ENCODE measurements around the gene ILF2. TPM values are rescaled to one million over a fixed set of nuclear protein-coding genes. Genes with fewer than 3 reads are reported as not detected.

The ILF2 gene
- polyA plus RNA-seq, 1 of the 3 experiments (the other 2 are of a cell fraction) = 189 TPM

DNA sequence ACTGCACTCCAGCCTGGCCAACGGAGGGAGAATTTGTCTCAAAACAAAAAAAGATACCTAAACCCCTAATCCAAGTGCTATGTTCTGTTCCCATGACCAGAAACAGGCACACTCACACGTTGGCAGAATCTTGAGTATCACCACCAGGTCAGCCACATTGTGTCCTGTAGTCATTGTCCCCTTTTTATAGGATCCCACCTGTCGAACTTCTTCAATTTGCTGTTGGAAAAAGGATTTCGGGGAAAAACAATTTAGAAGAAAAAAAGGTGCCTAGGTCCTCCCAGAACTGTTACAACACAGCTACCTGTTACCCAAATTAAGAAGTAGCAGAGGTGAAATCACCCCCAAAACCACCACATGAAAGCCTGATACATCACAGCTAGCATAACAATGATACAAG, 3.4 kb downstream of the ILF2 start:
- no peak for TF ChIP-seq RCOR1 (IDR thresholded peaks at IDR 0.05; ENCODE audit: low read length)
- TF ChIP-seq, protein P1, sequence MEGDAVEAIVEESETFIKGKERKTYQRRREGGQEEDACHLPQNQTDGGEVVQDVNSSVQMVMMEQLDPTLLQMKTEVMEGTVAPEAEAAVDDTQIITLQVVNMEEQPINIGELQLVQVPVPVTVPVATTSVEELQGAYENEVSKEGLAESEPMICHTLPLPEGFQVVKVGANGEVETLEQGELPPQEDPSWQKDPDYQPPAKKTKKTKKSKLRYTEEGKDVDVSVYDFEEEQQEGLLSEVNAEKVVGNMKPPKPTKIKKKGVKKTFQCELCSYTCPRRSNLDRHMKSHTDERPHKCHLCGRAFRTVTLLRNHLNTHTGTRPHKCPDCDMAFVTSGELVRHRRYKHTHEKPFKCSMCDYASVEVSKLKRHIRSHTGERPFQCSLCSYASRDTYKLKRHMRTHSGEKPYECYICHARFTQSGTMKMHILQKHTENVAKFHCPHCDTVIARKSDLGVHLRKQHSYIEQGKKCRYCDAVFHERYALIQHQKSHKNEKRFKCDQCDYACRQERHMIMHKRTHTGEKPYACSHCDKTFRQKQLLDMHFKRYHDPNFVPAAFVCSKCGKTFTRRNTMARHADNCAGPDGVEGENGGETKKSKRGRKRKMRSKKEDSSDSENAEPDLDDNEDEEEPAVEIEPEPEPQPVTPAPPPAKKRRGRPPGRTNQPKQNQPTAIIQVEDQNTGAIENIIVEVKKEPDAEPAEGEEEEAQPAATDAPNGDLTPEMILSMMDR (IDR thresholded peaks at IDR 0.05) = no peak
- no peak for TF ChIP-seq RAD21 (IDR thresholded peaks at IDR 0.05; ENCODE audit: low read length)
- TF ChIP-seq, protein P2, sequence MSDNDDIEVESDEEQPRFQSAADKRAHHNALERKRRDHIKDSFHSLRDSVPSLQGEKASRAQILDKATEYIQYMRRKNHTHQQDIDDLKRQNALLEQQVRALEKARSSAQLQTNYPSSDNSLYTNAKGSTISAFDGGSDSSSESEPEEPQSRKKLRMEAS (IDR thresholded peaks at IDR 0.05; ENCODE audit: low read depth) = no peak
- TF ChIP-seq RFX5 (IDR thresholded peaks at IDR 0.05; ENCODE audit: low read length) = no peak
- TF ChIP-seq NRF1 (IDR thresholded peaks at IDR 0.05; ENCODE audit: low read depth, low read length) = no peak
- TF ChIP-seq, protein P3, sequence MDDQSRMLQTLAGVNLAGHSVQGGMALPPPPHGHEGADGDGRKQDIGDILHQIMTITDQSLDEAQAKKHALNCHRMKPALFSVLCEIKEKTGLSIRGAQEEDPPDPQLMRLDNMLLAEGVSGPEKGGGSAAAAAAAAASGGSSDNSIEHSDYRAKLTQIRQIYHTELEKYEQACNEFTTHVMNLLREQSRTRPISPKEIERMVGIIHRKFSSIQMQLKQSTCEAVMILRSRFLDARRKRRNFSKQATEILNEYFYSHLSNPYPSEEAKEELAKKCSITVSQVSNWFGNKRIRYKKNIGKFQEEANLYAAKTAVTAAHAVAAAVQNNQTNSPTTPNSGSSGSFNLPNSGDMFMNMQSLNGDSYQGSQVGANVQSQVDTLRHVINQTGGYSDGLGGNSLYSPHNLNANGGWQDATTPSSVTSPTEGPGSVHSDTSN (IDR thresholded peaks at IDR 0.05) = no peak
- no peak for TF ChIP-seq EZH2phosphoT487 (IDR thresholded peaks at IDR 0.05; ENCODE audit: borderline replicate concordance, low read depth)
- TF ChIP-seq POLR2AphosphoS5 (IDR thresholded peaks at IDR 0.05; ENCODE audit: low read depth, low read length) = no peak
- CTCF ChIA-PET = interaction anchor here (1.0 to 3.0 kb wide), 3 partner anchors 9 to 95 kb away, joined by 3 to 21 read pairs (median 6); partner anchors contain the start of genes NPR1 and SNAPIN
- H3K27ac ChIP-seq (ENCODE audit: low read depth in 2 of 2, low read length in 1 of 2) = no peak overlapping the region
- POLR2A ChIA-PET = no interaction called here
- H2AFZ ChIP-seq (ENCODE audit: low read depth) = no peak overlapping the region
- H3K9ac ChIP-seq = no peak overlapping the region
- H3F3A ChIP-seq (replicated peaks; ENCODE audit: insufficient read depth) = peaks cover 56% of the 10 kb centered on the region
- H3K9me2 ChIP-seq = no peaks in the 10 kb centered on the region
- peaks cover 56 to 71% of the 10 kb centered on the region in 2 experiments for H3K36me3 ChIP-seq (replicated peaks in 1 of 2; ENCODE audit: control insufficient read depth in 1 of 2, insufficient read depth in 2 of 2, low read length in 1 of 2)
- H3K4me1 ChIP-seq (ENCODE audit: control insufficient read depth in 1 of 2, insufficient read depth in 2 of 2, low read depth in 1 of 2, low read length in 1 of 2) = peaks cover 7% of the 10 kb centered on the region in 2 experiments; a peak in 2 of 4 replicates
- H3K4me2 ChIP-seq = no peak overlapping the region
- no peak for DNase-seq
- H3K9me3 ChIP-seq = no peaks in the 10 kb centered on the region
- WGBS (ENCODE audit: low lambda C conversion rate) = 90% methylated on average over 4 of the region's 4 CpGs
- peaks cover 47% of the 10 kb centered on the region for H3K79me2 ChIP-seq (ENCODE audit: insufficient read depth)
- no peaks in the 10 kb centered on the region for H3K27me3 ChIP-seq (ENCODE audit: insufficient read depth)
- no peaks in the 10 kb centered on the region for H4K20me1 ChIP-seq (ENCODE audit: insufficient read depth)
- H3K4me3 ChIP-seq (ENCODE audit: low read depth in 2 of 2, low read length in 1 of 2) = no peak overlapping the region

DNA sequence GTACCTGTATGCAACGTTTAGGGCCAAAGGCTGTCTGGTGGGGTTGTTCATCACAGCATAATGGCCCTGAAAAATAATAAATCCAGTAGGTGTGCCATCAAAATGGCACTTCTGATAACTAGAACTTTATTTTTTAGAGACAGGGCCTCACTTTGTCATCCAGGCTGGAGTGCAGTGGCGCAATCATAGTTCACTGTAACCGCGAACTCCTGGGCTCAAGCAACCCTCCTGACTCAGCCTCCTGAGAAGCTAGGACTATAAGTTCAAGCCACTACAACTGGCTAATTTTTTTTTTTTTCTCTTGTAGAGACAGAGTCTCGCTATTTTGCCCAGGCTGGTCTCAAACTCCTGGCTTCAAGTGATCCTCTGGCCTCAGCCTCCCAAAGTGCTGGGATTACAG, 7.6 kb downstream of the ILF2 start:
- H3K27ac ChIP-seq (ENCODE audit: low read depth in 2 of 2, low read length in 1 of 2) = peak overlapping the region in 1 of 2 experiments; percentile 39; a peak in 1 of 4 replicates
- ChIA-PET POLR2A (no interaction called here), CTCF (interaction anchor here (0.5 to 1.9 kb wide), 3 partner anchors 8 to 87 kb away, joined by 3 to 6 read pairs (median 4); partner anchors contain the start of gene ILF2)
- TF ChIP-seq TCF12 (IDR thresholded peaks at IDR 0.05) (no peak), RFX5 (IDR thresholded peaks at IDR 0.05; ENCODE audit: low read length) (no peak), NFIC (IDR thresholded peaks at IDR 0.05; ENCODE audit: borderline replicate concordance) (no peak), NRF1 (IDR thresholded peaks at IDR 0.05; ENCODE audit: low read depth, low read length) (no peak), RAD21 (IDR thresholded peaks at IDR 0.05; ENCODE audit: low read length) (no peak), MEF2A (IDR thresholded peaks at IDR 0.05; ENCODE audit: borderline replicate concordance, low read depth) (no peak), RCOR1 (IDR thresholded peaks at IDR 0.05; ENCODE audit: low read length) (no peak), ELF1 (IDR thresholded peaks at IDR 0.05) (no peak), GATA2 (CRISPR knock-in tag; IDR thresholded peaks at IDR 0.05) (no peak), MXI1 (IDR thresholded peaks at IDR 0.05; ENCODE audit: low read depth, low read length) (no peak)
- TF ChIP-seq, protein P3 (IDR thresholded peaks at IDR 0.05) = no peak
- TF ChIP-seq, protein P4, sequence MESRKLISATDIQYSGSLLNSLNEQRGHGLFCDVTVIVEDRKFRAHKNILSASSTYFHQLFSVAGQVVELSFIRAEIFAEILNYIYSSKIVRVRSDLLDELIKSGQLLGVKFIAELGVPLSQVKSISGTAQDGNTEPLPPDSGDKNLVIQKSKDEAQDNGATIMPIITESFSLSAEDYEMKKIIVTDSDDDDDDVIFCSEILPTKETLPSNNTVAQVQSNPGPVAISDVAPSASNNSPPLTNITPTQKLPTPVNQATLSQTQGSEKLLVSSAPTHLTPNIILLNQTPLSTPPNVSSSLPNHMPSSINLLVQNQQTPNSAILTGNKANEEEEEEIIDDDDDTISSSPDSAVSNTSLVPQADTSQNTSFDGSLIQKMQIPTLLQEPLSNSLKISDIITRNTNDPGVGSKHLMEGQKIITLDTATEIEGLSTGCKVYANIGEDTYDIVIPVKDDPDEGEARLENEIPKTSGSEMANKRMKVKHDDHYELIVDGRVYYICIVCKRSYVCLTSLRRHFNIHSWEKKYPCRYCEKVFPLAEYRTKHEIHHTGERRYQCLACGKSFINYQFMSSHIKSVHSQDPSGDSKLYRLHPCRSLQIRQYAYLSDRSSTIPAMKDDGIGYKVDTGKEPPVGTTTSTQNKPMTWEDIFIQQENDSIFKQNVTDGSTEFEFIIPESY (IDR thresholded peaks at IDR 0.05; ENCODE audit: borderline replicate concordance, low read depth) = no peak
- TF ChIP-seq, protein P2 (IDR thresholded peaks at IDR 0.05; ENCODE audit: low read depth) = no peak
- TF ChIP-seq, protein P5, sequence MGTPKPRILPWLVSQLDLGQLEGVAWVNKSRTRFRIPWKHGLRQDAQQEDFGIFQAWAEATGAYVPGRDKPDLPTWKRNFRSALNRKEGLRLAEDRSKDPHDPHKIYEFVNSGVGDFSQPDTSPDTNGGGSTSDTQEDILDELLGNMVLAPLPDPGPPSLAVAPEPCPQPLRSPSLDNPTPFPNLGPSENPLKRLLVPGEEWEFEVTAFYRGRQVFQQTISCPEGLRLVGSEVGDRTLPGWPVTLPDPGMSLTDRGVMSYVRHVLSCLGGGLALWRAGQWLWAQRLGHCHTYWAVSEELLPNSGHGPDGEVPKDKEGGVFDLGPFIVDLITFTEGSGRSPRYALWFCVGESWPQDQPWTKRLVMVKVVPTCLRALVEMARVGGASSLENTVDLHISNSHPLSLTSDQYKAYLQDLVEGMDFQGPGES (IDR thresholded peaks at IDR 0.05; ENCODE audit: low read depth, low read length) = no peak
- H2AFZ ChIP-seq (ENCODE audit: low read depth) = no peak overlapping the region
- peaks cover 62% of the 10 kb centered on the region for H3F3A ChIP-seq (replicated peaks; ENCODE audit: insufficient read depth)
- H3K79me2 ChIP-seq (ENCODE audit: insufficient read depth) = peaks cover 44% of the 10 kb centered on the region
- H3K4me2 ChIP-seq = no peak overlapping the region
- H3K4me1 ChIP-seq (ENCODE audit: control insufficient read depth in 1 of 2, insufficient read depth in 2 of 2, low read depth in 1 of 2, low read length in 1 of 2) = peaks cover 0 to 5% of the 10 kb centered on the region in 2 experiments; a peak in 1 of 4 replicates
- no peaks in the 10 kb centered on the region for H4K20me1 ChIP-seq (ENCODE audit: insufficient read depth)
- H3K4me3 ChIP-seq (ENCODE audit: low read depth in 2 of 2, low read length in 1 of 2) = no peak overlapping the region
- no peaks in the 10 kb centered on the region for H3K27me3 ChIP-seq (ENCODE audit: insufficient read depth)
- H3K9me3 ChIP-seq = no peaks in the 10 kb centered on the region
- peaks cover 67 to 74% of the 10 kb centered on the region in 2 experiments for H3K36me3 ChIP-seq (replicated peaks in 1 of 2; ENCODE audit: control insufficient read depth in 1 of 2, insufficient read depth in 2 of 2, low read length in 1 of 2)
- no peak for DNase-seq
- no peak overlapping the region for H3K9ac ChIP-seq
- no peaks in the 10 kb centered on the region for H3K9me2 ChIP-seq
- 75% methylated on average over 5 of the region's 5 CpGs for WGBS (ENCODE audit: low lambda C conversion rate)

Data from SK-N-SH (cell line).